Loucy (cell line): ENCODE data around the gene TPD52L3.

Source experiments
- EZH2phosphoT487 ChIP-seq: fragments of 200-600 bp; IDR thresholded peaks from 2 replicates; pipeline ENCODE4 v1.6.1; 2018; ENCODE audit warnings: antibody characterized with exemption, mild to moderate bottlenecking, moderate library complexity, borderline replicate concordance
- TF ChIP-seq, protein P1 (sequence below): fragments of 200-600 bp; sonication (generic); conservative IDR thresholded peaks from 2 replicates; pipeline ENCODE4 v1.5.1; 2014; ENCODE audit warnings: mild to moderate bottlenecking, antibody characterized with exemption, low read length

DNA sequence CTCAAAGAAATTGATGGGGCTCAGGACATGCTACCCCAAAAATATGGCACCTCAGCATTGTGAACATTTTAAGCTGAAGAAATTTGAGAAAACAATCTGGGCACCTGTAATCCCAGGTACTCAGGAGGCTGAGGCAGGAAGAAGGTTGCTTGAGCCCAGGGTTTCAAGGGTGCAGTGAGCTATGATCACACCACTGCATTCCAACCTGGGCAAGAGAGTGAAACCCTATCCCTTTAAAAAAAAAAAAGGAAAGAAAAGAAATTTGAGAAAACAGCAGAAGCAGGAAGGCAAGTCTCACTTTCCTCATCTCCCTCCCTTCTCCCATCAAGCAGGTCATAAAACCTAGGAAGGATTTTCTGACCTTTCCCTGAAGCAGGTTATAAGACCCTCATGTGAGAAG lies 23.6 kb downstream of the TPD52L3 start:
- TF ChIP-seq, protein P1, sequence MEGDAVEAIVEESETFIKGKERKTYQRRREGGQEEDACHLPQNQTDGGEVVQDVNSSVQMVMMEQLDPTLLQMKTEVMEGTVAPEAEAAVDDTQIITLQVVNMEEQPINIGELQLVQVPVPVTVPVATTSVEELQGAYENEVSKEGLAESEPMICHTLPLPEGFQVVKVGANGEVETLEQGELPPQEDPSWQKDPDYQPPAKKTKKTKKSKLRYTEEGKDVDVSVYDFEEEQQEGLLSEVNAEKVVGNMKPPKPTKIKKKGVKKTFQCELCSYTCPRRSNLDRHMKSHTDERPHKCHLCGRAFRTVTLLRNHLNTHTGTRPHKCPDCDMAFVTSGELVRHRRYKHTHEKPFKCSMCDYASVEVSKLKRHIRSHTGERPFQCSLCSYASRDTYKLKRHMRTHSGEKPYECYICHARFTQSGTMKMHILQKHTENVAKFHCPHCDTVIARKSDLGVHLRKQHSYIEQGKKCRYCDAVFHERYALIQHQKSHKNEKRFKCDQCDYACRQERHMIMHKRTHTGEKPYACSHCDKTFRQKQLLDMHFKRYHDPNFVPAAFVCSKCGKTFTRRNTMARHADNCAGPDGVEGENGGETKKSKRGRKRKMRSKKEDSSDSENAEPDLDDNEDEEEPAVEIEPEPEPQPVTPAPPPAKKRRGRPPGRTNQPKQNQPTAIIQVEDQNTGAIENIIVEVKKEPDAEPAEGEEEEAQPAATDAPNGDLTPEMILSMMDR: no peak
- no peak for TF ChIP-seq EZH2phosphoT487
